GM04503 (cell line): ENCODE data around the gene CHST5.

Experiments used
- DNase-seq: peaks from one replicate; pipeline ENCODE4 v3.0.0-alpha.2; 2012; ENCODE audit warnings: low read depth

Gene CHST5

GRCh38 chr16:75535901-75536300 lies at the start of gene CHST5:
Gene CHST5, minus strand, starts transcription at chr16:75536108. Its CDS starts 5,724 bp downstream, at chr16:75530384.
- no peak for DNase-seq

- DNase-seq: no peak
Measured at GRCh38 chr16:75584108-75584507, 48.2 kb upstream of the CHST5 start.

GRCh38 chr16:75579281-75579834 lies 43.5 kb upstream of the CHST5 start:
- DNase-seq: no peak

GRCh38 chr16:75578725-75579124 lies 42.8 kb upstream of the CHST5 start:
- DNase-seq: no peak

- DNase-seq: no peak
Measured at GRCh38 chr16:75578212-75578611, 42.3 kb upstream of the CHST5 start.

- no peak for DNase-seq
Measured at GRCh38 chr16:75576384-75576811, 40.5 kb upstream of the CHST5 start.

GRCh38 chr16:75575958-75576357 lies 40.0 kb upstream of the CHST5 start:
- no peak for DNase-seq

GRCh38 chr16:75573955-75574354 lies 38.0 kb upstream of the CHST5 start:
- no peak for DNase-seq

GRCh38 chr16:75572864-75573542 lies 37.1 kb upstream of the CHST5 start:
- DNase-seq: no peak

- DNase-seq: no peak
Measured at GRCh38 chr16:75570396-75571065, 34.6 kb upstream of the CHST5 start.

GRCh38 chr16:75567911-75568310 lies 32.0 kb upstream of the CHST5 start:
- DNase-seq: no peak

- no peak for DNase-seq
Measured at GRCh38 chr16:75566758-75567255, 30.9 kb upstream of the CHST5 start.

- no peak for DNase-seq
Measured at GRCh38 chr16:75566040-75566757, 30.3 kb upstream of the CHST5 start, which contains the start of gene GABARAPL2. Gene GABARAPL2, plus strand, starts transcription at chr16:75566379. Its CDS starts 108 bp downstream, at chr16:75566487.

- no peak for DNase-seq
Measured at GRCh38 chr16:75565640-75566039, 29.7 kb upstream of the CHST5 start.

- no peak for DNase-seq
Measured at GRCh38 chr16:75559564-75560372, 23.9 kb upstream of the CHST5 start.

- DNase-seq: no peak
Measured at GRCh38 chr16:75558846-75559401, 23.0 kb upstream of the CHST5 start.

GRCh38 chr16:75556431-75556950 lies 20.6 kb upstream of the CHST5 start:
- DNase-seq: no peak

GRCh38 chr16:75555707-75556430 lies 20.0 kb upstream of the CHST5 start, which contains the start of gene TMEM231:
Gene TMEM231, minus strand, starts transcription at chr16:75556252. Its CDS starts 43 bp downstream, at chr16:75556209.
- peak; percentile 63 for DNase-seq

- peak; percentile 60 for DNase-seq
Measured at GRCh38 chr16:75555213-75555706, 19.4 kb upstream of the CHST5 start.

- no peak for DNase-seq
Measured at GRCh38 chr16:75552951-75553350, 17.0 kb upstream of the CHST5 start.
